Left lung (tissue), 10 donors: ENCODE results near the gene TRIM5. TPM values are rescaled to one million over a fixed set of nuclear protein-coding genes. Genes with fewer than 3 reads are reported as not detected.
A peak's percentile ranks its signal among the peaks of the same experiment; 100 is the strongest.
"Not testable (repeated sequence)": the region's sequence is repeated elsewhere in the genome, so short reads cannot be mapped to it uniquely, and the experiment has no call there.

Experiments
- ATAC-seq: fragments of 200-7000 bp; cut with Tn5 transposase; one replicate; pipeline ENCODE4 v1.9.1; 2020; ENCODE audit warnings: moderate library complexity
- DNase-seq, 4 donors: peaks; one replicate each; pipeline ENCODE4 v3.0.0-alpha.2; 2013 to 2020
- H3K27ac ChIP-seq, 2 donors: fragments of 200-600 bp; sonication (generic) in 1 of 2; one replicate each; pipeline versions ENCODE4 v1.5.0 to v1.8.0; 2020 to 2021
- H3K27me3 ChIP-seq, 2 donors: fragments of 200-600 bp; sonication (generic) in 1 of 2; one replicate each; pipeline versions ENCODE4 v1.5.0 to v1.8.0; 2020 to 2021
- H3K36me3 ChIP-seq, 2 donors: fragments of 200-600 bp; sonication (generic) in 1 of 2; one replicate each; pipeline versions ENCODE4 v1.5.0 to v1.8.0; 2020 to 2021
- H3K4me1 ChIP-seq, 2 donors: fragments of 200-600 bp; one replicate each; pipeline ENCODE4 v1.8.0; 2021
- H3K4me3 ChIP-seq, 2 donors: fragments of 200-600 bp; sonication (generic) in 1 of 2; one replicate each; pipeline versions ENCODE4 v1.5.0 to v1.8.0; 2020 to 2021; ENCODE audit warnings: mild to moderate bottlenecking in 1 of 2
- H3K9me3 ChIP-seq, 2 donors: fragments of 200-600 bp; sonication (generic) in 1 of 2; one replicate each; pipeline versions ENCODE4 v1.5.0 to v1.8.0; 2020 to 2021
- intact Hi-C, 2 donors: fragments of 100-400 bp; cut with DNase I; formaldehyde crosslinking; loops; one replicate each; pipeline versions ENCODE4 v1.11.2 to v1.14.2; 2022
- polyA plus RNA-seq, 6 donors: library from polyadenylated mRNA; unstranded; fragments of 120-200 nt; gene quantifications; one replicate each; pipeline ENCODE4 v1.2.1, GENCODE V29; 2013; ENCODE audit not compliant: insufficient read length in 6 of 6
- total RNA-seq, 2 donors: library from RNA; stranded (reverse); fragmentation: NEBNext Ultra II Directional; extraction: Animal tissue kit (Norgen Biotek cat#: 25700); gene quantifications; one replicate each; pipeline ENCODE4 v1.2.1, GENCODE V29; 2021
- TF ChIP-seq, protein P1 (sequence below), 2 donors: fragments of 200-600 bp; sonication (generic) in 1 of 2; IDR thresholded peaks; one replicate each; pipeline versions ENCODE4 v1.5.0 to v1.8.0; 2021; ENCODE audit warnings: antibody characterized with exemption in 2 of 2
- donor health status: DM: no; HTN: yes; CAD: no.
- donor health status: DM: no; HTN: no; CAD: no.

TRIM5 gene
- total and polyA plus RNA-seq, 8 donors, result 42.6 to 65.4 (median 58.6) TPM

DNA sequence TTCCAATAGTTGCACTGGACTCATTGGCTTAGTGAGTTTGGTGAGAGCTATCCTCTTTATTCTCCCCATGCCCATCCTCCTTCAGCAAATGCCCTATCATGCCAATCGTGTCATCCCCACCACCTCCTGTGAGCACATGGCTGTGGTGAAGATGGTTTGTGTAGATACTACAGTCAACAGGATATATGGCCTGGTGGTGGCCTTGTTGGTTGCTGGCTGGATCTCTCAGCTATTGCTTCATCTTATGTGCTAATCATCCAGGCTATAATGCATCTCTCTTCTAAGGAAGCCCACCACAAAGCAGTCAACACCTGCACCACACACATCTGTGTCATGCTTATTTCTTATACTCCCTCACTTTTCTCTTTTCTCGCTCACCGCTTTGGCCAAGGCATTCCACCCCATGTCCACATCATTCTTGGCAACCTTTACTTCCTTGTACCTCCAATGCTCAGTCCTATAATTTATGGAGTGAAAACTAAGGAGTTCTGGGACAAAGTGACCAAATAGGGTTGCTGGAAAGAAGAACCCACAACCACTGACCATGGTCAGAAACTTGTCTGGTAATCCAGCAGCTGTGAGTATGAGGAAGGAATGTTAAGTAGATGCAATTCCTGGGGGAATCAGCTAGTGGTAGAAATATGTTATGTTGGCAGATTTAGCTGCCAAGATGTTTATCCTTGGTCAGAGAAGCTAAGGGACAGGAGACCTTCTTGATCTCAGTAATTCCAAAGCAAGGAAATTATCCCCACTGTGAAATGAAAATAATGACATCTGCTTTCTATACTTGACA is 35.0 kb upstream of the TRIM5 start:
- Histone ChIP-seq H3K4me3 (no peak overlapping the region), H3K36me3 (no peaks in the 10 kb centered on the region), H3K4me1 (no peaks in the 10 kb centered on the region), H3K27me3 (no peaks in the 10 kb centered on the region), H3K27ac (no peak overlapping the region), H3K9me3 (peaks cover 0 to 2% of the 10 kb centered on the region in 2 donors)
- DNase-seq (no peak), ATAC-seq (no peak)
- intact Hi-C loops, result no loop called here
- TF ChIP-seq, protein P1, sequence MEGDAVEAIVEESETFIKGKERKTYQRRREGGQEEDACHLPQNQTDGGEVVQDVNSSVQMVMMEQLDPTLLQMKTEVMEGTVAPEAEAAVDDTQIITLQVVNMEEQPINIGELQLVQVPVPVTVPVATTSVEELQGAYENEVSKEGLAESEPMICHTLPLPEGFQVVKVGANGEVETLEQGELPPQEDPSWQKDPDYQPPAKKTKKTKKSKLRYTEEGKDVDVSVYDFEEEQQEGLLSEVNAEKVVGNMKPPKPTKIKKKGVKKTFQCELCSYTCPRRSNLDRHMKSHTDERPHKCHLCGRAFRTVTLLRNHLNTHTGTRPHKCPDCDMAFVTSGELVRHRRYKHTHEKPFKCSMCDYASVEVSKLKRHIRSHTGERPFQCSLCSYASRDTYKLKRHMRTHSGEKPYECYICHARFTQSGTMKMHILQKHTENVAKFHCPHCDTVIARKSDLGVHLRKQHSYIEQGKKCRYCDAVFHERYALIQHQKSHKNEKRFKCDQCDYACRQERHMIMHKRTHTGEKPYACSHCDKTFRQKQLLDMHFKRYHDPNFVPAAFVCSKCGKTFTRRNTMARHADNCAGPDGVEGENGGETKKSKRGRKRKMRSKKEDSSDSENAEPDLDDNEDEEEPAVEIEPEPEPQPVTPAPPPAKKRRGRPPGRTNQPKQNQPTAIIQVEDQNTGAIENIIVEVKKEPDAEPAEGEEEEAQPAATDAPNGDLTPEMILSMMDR (IDR thresholded peaks at IDR 0.05), result no peak

DNA sequence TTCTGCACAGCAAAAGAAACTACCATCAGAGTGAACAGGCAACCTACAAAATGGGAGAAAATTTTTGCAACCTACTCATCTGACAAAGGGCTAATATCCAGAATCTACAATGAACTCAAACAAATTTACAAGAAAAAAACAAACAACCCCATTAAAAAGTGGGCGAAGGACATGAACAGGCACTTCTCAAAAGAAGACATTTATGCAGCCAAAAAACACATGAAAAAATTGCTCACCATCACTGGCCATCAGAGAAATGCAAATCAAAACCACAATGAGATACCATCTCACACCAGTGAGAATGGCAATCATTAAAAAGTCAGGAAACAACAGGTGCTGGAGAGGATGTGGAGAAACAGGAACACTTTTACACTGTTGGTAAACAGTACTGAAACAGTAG is 31.6 kb upstream of the TRIM5 start:
- not testable (repeated sequence) for ATAC-seq

DNA sequence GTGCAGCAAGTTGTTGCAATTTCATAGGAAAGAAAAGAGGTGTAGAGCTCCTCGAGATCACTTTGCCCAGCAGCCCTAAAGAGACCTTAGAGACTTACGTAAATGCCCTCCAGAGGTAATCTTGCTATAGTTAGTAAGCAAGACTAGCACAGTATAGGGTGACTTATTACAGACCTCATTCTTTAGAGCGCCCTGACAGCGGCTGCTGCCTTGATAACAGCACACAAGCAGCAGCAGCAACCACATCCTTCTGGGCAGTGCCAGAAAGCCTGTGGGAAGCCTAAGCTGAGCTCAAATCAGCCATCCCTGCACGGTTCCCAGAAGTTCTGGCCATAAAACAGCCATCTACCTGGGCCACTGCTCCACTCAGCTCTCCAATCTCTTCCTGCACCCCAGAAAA is 28.8 kb upstream of the TRIM5 start:
- no peak overlapping the region for H3K27ac ChIP-seq
- no peak for ATAC-seq
- TF ChIP-seq, protein P1 (IDR thresholded peaks at IDR 0.05), result no peak

More for the DNA sequence above, 31.6 kb upstream of the TRIM5 start:
- DNase-seq, intact Hi-C loops, H3K36me3 ChIP-seq, H3K4me1 ChIP-seq, H3K27me3 ChIP-seq, H3K9me3 ChIP-seq, H3K27ac ChIP-seq, H3K4me3 ChIP-seq: not testable (repeated sequence)

DNA sequence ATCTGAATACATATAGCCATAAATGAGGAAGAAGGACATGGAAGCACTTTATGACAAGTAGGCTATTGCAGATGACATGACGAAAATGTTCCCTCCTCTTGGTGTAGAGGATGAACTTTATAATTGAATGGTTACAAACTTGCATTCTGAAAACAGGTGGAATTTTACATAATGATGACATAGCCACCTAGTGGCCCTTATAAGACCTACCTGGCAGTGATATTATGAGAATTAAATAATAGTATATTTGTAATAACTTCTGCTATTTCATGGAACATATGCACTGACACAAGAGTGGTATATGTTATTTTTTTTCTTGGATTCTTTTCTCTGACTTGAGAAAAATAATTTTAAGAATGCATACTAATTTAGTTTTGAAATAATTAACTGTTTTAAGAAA is 27.6 kb upstream of the TRIM5 start:
- H3K27me3 ChIP-seq, result no peaks in the 10 kb centered on the region
- peak; percentile 56 for ATAC-seq

More for the DNA sequence above, 28.8 kb upstream of the TRIM5 start:
- DNase-seq, result no peak
- H3K4me1 ChIP-seq, result no peaks in the 10 kb centered on the region
- no peak overlapping the region for H3K4me3 ChIP-seq
- no peaks in the 10 kb centered on the region for H3K27me3 ChIP-seq
- H3K9me3 ChIP-seq, result peaks cover 0 to 2% of the 10 kb centered on the region in 2 donors
- peaks cover 0 to 14% of the 10 kb centered on the region in 2 donors for H3K36me3 ChIP-seq
- intact Hi-C loops, result no loop called here

DNA sequence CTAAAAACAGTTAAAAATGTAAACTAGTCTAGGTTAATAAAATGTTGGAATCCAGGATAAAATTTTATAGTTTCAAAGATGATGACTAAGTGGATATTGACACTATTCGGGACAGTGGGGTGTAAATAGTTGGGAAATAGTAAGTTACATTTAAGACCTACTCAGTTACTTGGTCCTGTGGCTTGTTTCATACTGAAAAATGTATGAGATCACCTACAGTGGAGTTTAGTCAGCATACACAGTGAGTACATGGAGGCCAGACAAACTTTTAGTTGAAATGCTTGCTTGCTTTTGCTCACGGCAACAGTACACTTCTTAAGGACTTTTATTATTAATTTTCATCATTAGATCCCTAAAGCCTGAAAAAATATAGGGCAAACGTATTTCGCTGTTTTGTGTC is 20.8 kb upstream of the TRIM5 start:
- H3K9me3 ChIP-seq, result no peaks in the 10 kb centered on the region
- no peak for ATAC-seq
- intact Hi-C loops, result no loop called here
- peaks cover 3 to 6% of the 10 kb centered on the region in 2 donors for H3K4me1 ChIP-seq
- no peak overlapping the region for H3K4me3 ChIP-seq
- H3K27me3 ChIP-seq, result no peaks in the 10 kb centered on the region
- TF ChIP-seq, protein P1 (IDR thresholded peaks at IDR 0.05), result no peak
- no peak for DNase-seq
- H3K27ac ChIP-seq, result no peak overlapping the region
- H3K36me3 ChIP-seq, result peaks cover 0 to 75% of the 10 kb centered on the region in 2 donors

More for the DNA sequence above, 27.6 kb upstream of the TRIM5 start:
- intact Hi-C loops, result no loop called here
- no peak overlapping the region for H3K27ac ChIP-seq
- no peak overlapping the region for H3K4me3 ChIP-seq
- no peak for DNase-seq
- TF ChIP-seq, protein P1 (IDR thresholded peaks at IDR 0.05), result peak; percentile 23 to 29
- H3K4me1 ChIP-seq, result no peaks in the 10 kb centered on the region
- peaks cover 0 to 25% of the 10 kb centered on the region in 2 donors for H3K36me3 ChIP-seq
- H3K9me3 ChIP-seq, result peaks cover 0 to 2% of the 10 kb centered on the region in 2 donors
